Measurements from ENCODE around the gene S100A2.

S100A2 gene

DNA sequence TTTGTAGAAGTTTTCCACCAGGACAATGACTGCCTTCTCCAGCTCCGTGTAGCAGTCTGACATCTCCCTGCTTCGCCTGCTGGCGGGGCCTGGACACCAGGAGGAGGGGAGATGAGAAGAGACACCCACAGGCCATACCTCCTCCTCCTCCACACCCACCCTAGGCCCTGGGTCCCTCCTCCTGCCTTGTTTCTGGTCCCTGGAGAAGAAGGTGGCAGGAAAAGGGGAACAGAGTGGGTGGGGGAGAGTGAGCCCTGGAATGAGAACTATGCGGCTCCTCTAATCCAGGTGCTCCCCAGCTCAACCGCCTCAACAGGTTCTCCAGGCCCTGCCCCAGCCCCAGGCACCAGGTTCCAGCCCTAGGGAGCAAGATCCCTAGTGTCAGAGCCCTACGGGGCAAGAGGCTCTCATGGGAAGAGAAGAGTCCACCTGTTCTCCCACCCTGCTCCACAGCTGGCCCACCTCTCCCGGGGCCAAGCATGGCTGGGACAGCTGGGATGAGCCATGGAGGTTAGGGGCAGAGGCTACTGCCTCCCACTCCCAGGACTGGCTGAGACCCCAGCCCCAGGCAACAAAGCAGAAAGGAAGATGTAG is 42.5 kb upstream of the S100A2 start:
- DNase-seq (ENCODE audit: low spot score) = no peak
- TF ChIP-seq, protein P1, sequence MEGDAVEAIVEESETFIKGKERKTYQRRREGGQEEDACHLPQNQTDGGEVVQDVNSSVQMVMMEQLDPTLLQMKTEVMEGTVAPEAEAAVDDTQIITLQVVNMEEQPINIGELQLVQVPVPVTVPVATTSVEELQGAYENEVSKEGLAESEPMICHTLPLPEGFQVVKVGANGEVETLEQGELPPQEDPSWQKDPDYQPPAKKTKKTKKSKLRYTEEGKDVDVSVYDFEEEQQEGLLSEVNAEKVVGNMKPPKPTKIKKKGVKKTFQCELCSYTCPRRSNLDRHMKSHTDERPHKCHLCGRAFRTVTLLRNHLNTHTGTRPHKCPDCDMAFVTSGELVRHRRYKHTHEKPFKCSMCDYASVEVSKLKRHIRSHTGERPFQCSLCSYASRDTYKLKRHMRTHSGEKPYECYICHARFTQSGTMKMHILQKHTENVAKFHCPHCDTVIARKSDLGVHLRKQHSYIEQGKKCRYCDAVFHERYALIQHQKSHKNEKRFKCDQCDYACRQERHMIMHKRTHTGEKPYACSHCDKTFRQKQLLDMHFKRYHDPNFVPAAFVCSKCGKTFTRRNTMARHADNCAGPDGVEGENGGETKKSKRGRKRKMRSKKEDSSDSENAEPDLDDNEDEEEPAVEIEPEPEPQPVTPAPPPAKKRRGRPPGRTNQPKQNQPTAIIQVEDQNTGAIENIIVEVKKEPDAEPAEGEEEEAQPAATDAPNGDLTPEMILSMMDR (IDR thresholded peaks at IDR 0.05; ENCODE audit: borderline replicate concordance, control extremely low read depth, extremely low read depth, insufficient read depth, missing control alignments) = no peak
- in situ Hi-C loops (cut with MboI; ENCODE audit: low sequenced_read_pairs, unreplicated experiment) = no loop called here

DNA sequence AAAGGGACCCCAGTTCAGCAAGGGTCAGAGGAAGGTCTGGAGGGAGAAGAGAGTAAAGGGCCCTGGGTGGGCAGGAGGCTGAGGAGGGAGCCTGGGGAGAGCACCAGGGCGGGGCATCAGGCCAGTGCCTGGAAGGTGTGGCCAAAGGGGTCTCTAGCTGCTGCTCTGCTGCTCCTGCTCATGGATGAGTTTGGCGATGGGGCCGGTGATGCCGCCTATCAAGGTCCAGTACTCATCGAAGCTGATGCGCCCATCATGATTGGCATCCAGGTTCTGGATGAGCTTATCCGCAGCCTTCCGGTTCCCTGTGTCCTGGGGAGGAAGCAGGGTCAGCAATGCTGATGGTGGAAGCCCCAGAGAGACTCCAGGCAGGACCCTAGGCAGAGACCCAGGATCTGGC is 41.7 kb upstream of the S100A2 start:
- TF ChIP-seq, protein P1 (IDR thresholded peaks at IDR 0.05; ENCODE audit: borderline replicate concordance, control extremely low read depth, extremely low read depth, insufficient read depth, missing control alignments) = no peak
- no peak for DNase-seq (ENCODE audit: low spot score)
- in situ Hi-C loops (cut with MboI; ENCODE audit: low sequenced_read_pairs, unreplicated experiment) = no loop called here

DNA sequence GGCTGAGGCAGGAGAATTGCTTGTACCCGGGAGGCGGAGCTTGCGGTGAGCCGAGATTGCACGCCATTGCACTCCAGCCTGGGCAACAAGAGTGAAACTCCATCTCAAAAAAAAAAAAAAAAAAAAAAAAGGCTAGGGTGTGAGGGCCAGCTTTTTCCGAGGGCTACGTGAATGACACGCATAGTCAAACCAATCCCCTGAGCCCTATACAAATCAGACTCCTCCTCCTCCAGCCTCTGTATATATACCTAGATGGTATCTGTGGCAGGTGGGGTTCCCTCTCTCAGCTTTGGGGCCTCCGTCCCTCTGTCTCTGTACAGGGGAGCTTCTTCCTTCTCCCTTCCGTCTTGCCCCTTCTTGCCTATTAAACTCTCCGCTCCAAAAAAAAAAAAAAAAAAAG is 40.5 kb upstream of the S100A2 start:
- in situ Hi-C loops (cut with MboI; ENCODE audit: low sequenced_read_pairs, unreplicated experiment) = no loop called here
- TF ChIP-seq, protein P1 (IDR thresholded peaks at IDR 0.05; ENCODE audit: borderline replicate concordance, control extremely low read depth, extremely low read depth, insufficient read depth, missing control alignments) = no peak

DNA sequence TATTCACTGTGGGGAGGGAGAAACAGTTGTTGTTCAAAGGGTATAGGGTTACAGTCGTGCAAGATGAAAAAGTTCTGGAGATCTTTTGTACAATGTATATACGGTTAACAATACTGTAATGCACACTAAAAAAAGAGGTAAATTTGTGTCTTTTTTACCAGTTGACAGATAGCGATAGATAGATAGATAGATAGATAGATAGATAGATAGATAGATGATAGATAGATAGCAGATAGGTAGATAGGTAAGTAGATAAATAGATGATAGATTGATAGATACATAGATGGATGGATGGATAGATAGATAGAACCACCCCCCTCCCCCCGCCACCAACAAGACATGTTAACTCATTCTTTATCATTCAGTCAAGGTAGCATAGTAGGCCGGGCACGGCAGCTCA is 37.1 kb upstream of the S100A2 start:
- in situ Hi-C loops (cut with MboI; ENCODE audit: low sequenced_read_pairs, unreplicated experiment) = no loop called here
- no peak for DNase-seq (ENCODE audit: low spot score)
- TF ChIP-seq, protein P1 (IDR thresholded peaks at IDR 0.05; ENCODE audit: borderline replicate concordance, control extremely low read depth, extremely low read depth, insufficient read depth, missing control alignments) = no peak

More for the DNA sequence above, 40.5 kb upstream of the S100A2 start:
- DNase-seq (ENCODE audit: low spot score) = no peak

DNA sequence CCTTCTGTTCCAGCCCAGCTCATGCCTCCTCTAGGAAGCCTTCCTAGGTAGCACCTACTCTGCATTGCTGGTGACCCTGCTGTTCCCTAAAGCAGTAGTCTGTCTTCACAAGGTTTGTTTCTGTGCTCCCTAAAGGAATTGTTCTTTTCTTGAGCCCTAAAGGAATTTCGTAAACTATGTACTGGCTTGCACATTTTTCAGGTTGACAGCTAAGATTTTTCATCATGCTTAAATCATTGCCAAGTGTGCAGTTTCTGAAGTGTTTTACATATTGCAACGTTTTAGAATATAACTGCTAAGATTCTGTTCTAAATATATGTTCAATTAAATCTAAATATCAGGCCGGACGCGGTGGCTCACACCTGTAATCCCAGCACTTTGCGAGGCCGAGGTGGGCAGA is 34.2 kb upstream of the S100A2 start:
- TF ChIP-seq, protein P1 (IDR thresholded peaks at IDR 0.05; ENCODE audit: borderline replicate concordance, control extremely low read depth, extremely low read depth, insufficient read depth, missing control alignments) = no peak
- in situ Hi-C loops (cut with MboI; ENCODE audit: low sequenced_read_pairs, unreplicated experiment) = no loop called here
- DNase-seq (ENCODE audit: low spot score) = no peak

DNA sequence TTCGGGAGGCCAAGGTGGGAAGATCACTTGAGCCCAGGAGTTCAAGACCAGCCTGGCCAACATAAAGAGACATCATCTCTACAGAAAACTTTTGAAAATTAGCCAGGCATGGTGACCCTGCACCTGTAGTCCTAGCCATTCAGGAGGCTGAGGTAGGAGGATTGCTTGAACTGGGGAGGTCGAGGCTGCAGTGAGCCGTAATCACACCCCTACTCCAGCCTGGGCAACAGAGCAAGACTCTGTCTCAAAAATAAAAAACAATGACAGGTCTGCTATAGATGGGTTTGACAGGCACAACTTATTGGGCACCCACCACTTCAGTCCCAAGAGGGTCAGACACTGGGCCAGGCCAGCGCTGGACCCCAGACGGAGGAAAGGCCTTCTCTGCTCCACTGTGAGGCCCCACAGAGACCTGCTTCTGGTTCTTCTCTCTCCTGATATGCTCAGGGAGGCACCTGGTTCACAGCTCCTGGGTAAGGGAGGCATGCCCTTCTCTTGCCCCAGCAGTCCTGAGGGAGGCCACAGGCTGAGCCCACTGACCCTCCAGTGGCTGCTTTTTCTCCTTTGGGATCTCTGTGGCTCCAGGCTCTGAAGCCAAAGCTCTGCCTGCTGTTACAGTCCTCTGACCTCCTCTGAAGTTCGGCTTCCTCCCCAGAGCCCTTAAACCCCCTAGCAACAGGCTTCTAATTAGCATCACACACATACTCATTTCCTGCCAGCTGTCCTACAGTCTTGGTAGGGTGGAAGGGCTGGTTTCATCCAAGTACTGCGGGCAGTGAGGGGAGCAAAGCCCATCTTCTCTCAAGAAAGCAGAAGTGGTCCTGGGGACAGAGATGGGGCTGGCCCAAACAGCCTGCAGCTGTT is 32.9 kb upstream of the S100A2 start:
- in situ Hi-C loops (cut with MboI; ENCODE audit: low sequenced_read_pairs, unreplicated experiment) = no loop called here
- TF ChIP-seq, protein P1 (IDR thresholded peaks at IDR 0.05; ENCODE audit: borderline replicate concordance, control extremely low read depth, extremely low read depth, insufficient read depth, missing control alignments) = no peak
- peak; percentile 87 for DNase-seq (ENCODE audit: low spot score)
